GM23338 (cell line): ENCODE results near the gene ARFGEF2. TPM values are rescaled to one million over a fixed set of nuclear protein-coding genes. Genes with fewer than 3 reads are reported as not detected.
A peak's percentile ranks its signal among the peaks of the same experiment; 100 is the strongest.

Source experiments
- ATAC-seq: fragments of 200-7000 bp; cut with Tn5 transposase; 3 replicates; pipeline ENCODE4 v1.9.1; 2020
- DNase-seq: peaks from one replicate; pipeline ENCODE4 v3.0.0-alpha.2; 2015; ENCODE audit warnings: low spot score
- H2AFZ ChIP-seq: fragments of 200-600 bp; sonication (generic); 2 replicates; pipeline ENCODE4 v1.8.0; 2016; ENCODE audit warnings: antibody characterized with exemption, mild to moderate bottlenecking, moderate library complexity
- H3F3A ChIP-seq: fragments of 200-600 bp; sonication (generic); replicated peaks from 2 replicates; pipeline ENCODE4 v1.8.0; 2017; ENCODE audit warnings: antibody characterized with exemption, mixed run types, low read depth
- H3K27ac ChIP-seq: fragments of 200-600 bp; sonication (generic); 2 replicates; pipeline ENCODE4 v1.6.1; 2016; ENCODE audit warnings: low read depth
- H3K27me3 ChIP-seq: fragments of 200-600 bp; sonication (generic); 2 replicates; pipeline ENCODE4 v1.8.0; 2016; ENCODE audit warnings: mild to moderate bottlenecking, mixed run types, moderate library complexity; ENCODE audit not compliant: insufficient read depth
- H3K36me3 ChIP-seq: fragments of 200-600 bp; sonication (generic); 2 replicates; pipeline ENCODE4 v1.8.0; 2016; ENCODE audit warnings: mild to moderate bottlenecking; ENCODE audit not compliant: insufficient read depth
- H3K4me1 ChIP-seq: fragments of 200-600 bp; sonication (generic); 2 replicates; pipeline ENCODE4 v1.8.0; 2016; ENCODE audit warnings: mild to moderate bottlenecking, moderate library complexity; ENCODE audit not compliant: insufficient read depth
- H3K4me2 ChIP-seq: fragments of 200-600 bp; sonication (generic); 2 replicates; pipeline ENCODE4 v1.7.1; 2017; ENCODE audit warnings: mixed run types
- H3K4me3 ChIP-seq: fragments of 200-600 bp; sonication (generic); 2 replicates; pipeline ENCODE4 v1.6.1; 2016; ENCODE audit warnings: mixed run types
- H3K79me2 ChIP-seq: fragments of 200-600 bp; sonication (generic); replicated peaks from 2 replicates; pipeline ENCODE4 v1.8.0; 2017; ENCODE audit warnings: mild to moderate bottlenecking; ENCODE audit not compliant: insufficient read depth
- H3K9me2 ChIP-seq: fragments of 200-600 bp; sonication (generic); 2 replicates; pipeline ENCODE4 v1.8.0; 2017; ENCODE audit not compliant: insufficient read depth
- H4K20me1 ChIP-seq: fragments of 200-600 bp; sonication (generic); replicated peaks from 2 replicates; pipeline ENCODE4 v1.8.0; 2017; ENCODE audit warnings: mild to moderate bottlenecking; ENCODE audit not compliant: insufficient read depth
- H3K27ac Mint-ChIP-seq: 2 replicates; pipeline ENCODE4 v1.8.0; 2020; ENCODE audit warnings: inconsistent platforms, mild to moderate bottlenecking, moderate library complexity, mixed read lengths
- H3K27me3 Mint-ChIP-seq: 3 replicates; pipeline ENCODE4 v1.8.0; 2022; ENCODE audit warnings: low read depth, mild to moderate bottlenecking, moderate library complexity, mixed read lengths, inconsistent platforms; ENCODE audit not compliant: insufficient read depth, poor library complexity
- H3K36me3 Mint-ChIP-seq: 3 replicates; pipeline ENCODE4 v1.8.0; 2021; ENCODE audit warnings: low read depth, mild to moderate bottlenecking, inconsistent platforms, moderate library complexity, mixed read lengths
- H3K4me1 Mint-ChIP-seq: 3 replicates; pipeline ENCODE4 v1.8.0; 2020; ENCODE audit warnings: mild to moderate bottlenecking, inconsistent platforms, mixed read lengths
- H3K4me3 Mint-ChIP-seq: 3 replicates; pipeline ENCODE4 v1.8.0; 2021; ENCODE audit warnings: moderate library complexity, mild to moderate bottlenecking, inconsistent platforms, mixed read lengths
- H3K9me3 Mint-ChIP-seq: 3 replicates; pipeline ENCODE4 v1.8.0; 2020; ENCODE audit warnings: moderate library complexity, mild to moderate bottlenecking, inconsistent platforms, mixed read lengths
- CREB1 ChIP-seq: fragments of 250-450 bp; sonication (Bioruptor Pico); IDR thresholded peaks from 2 replicates; pipeline ENCODE4 v1.5.0; 2020; ENCODE audit warnings: low read depth, mild to moderate bottlenecking, moderate library complexity
- CTCF ChIP-seq, 2 experiments: fragments of 200-600 bp in 1 of 2; sonication (generic) in 1 of 2; conservative IDR thresholded peaks; 2 replicates each; pipeline versions ENCODE4 v1.5.1 to v1.6.1; 2016 to 2017; ENCODE audit warnings: antibody characterized with exemption in 2 of 2, low read depth in 2 of 2, mild to moderate bottlenecking in 2 of 2, moderate library complexity in 1 of 2
- EZH2 ChIP-seq: fragments of 200-600 bp; sonication (generic); IDR thresholded peaks from one replicate; pipeline ENCODE4 v1.8.0; 2017; ENCODE audit warnings: antibody characterized with exemption, mild to moderate bottlenecking, low read depth; ENCODE audit not compliant: unreplicated experiment
- EZH2phosphoT487 ChIP-seq: fragments of 200-600 bp; sonication (generic); IDR thresholded peaks from one replicate; pipeline ENCODE4 v1.8.1; 2018; ENCODE audit warnings: antibody characterized with exemption; ENCODE audit not compliant: unreplicated experiment
- JUNB ChIP-seq: IDR thresholded peaks from one replicate; pipeline ENCODE4 v1.6.1; 2016; ENCODE audit warnings: antibody characterized with exemption; ENCODE audit not compliant: unreplicated experiment
- NANOG ChIP-seq: IDR thresholded peaks from 2 replicates; pipeline ENCODE4 v1.6.1; 2016; ENCODE audit warnings: antibody characterized with exemption, borderline replicate concordance
- POLR2AphosphoS5 ChIP-seq: IDR thresholded peaks from 2 replicates; pipeline ENCODE4 v1.6.1; 2016; ENCODE audit warnings: antibody characterized with exemption, low read depth
- STAT1 ChIP-seq: IDR thresholded peaks from one replicate; pipeline ENCODE4 v1.6.1; 2016; ENCODE audit warnings: antibody characterized with exemption; ENCODE audit not compliant: unreplicated experiment
- ZNF114 ChIP-seq: fragments of 250-450 bp; sonication (Bioruptor Pico); IDR thresholded peaks from 2 replicates; pipeline ENCODE4 v1.5.0; 2020; ENCODE audit warnings: mild to moderate bottlenecking, moderate library complexity
- ZNF462 ChIP-seq: fragments of 250-450 bp; sonication (Bioruptor Pico); IDR thresholded peaks from 2 replicates; pipeline ENCODE4 v1.5.0; 2020; ENCODE audit warnings: mild to moderate bottlenecking, moderate library complexity
- polyA plus RNA-seq: library from polyadenylated mRNA; unstranded; fragments of >200 nt; fragmentation: Nextera tagmentation; extraction: Ambion mirVana; gene quantifications from 2 replicates; pipeline ENCODE4 v1.2.1, GENCODE V29; 2016
- total RNA-seq: library from RNA; depleted of rRNA; stranded (reverse); fragments of >200 nt; shearing (Covaris generic); gene quantifications from 2 replicates; pipeline ENCODE4 v1.2.3, GENCODE V29; 2014
- TF ChIP-seq, protein P1 (sequence below): IDR thresholded peaks from 2 replicates; pipeline ENCODE4 v1.6.1; 2016; ENCODE audit warnings: antibody characterized with exemption

ARFGEF2 gene
- total and polyA plus RNA-seq, 2 experiments from 2014 or later, result 7.2 to 25.5 TPM

GRCh38 chr20:48903705-48904104, 17.8 kb upstream of the ARFGEF2 start (continued):
- TF ChIP-seq, protein P1, sequence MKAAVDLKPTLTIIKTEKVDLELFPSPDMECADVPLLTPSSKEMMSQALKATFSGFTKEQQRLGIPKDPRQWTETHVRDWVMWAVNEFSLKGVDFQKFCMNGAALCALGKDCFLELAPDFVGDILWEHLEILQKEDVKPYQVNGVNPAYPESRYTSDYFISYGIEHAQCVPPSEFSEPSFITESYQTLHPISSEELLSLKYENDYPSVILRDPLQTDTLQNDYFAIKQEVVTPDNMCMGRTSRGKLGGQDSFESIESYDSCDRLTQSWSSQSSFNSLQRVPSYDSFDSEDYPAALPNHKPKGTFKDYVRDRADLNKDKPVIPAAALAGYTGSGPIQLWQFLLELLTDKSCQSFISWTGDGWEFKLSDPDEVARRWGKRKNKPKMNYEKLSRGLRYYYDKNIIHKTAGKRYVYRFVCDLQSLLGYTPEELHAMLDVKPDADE, result no peak
- no peak for TF ChIP-seq NANOG
- no peak for TF ChIP-seq STAT1
- TF ChIP-seq ZNF114, result no peak
- TF ChIP-seq EZH2phosphoT487, result no peak
- no peak for TF ChIP-seq EZH2
- TF ChIP-seq JUNB, result no peak

DNA sequence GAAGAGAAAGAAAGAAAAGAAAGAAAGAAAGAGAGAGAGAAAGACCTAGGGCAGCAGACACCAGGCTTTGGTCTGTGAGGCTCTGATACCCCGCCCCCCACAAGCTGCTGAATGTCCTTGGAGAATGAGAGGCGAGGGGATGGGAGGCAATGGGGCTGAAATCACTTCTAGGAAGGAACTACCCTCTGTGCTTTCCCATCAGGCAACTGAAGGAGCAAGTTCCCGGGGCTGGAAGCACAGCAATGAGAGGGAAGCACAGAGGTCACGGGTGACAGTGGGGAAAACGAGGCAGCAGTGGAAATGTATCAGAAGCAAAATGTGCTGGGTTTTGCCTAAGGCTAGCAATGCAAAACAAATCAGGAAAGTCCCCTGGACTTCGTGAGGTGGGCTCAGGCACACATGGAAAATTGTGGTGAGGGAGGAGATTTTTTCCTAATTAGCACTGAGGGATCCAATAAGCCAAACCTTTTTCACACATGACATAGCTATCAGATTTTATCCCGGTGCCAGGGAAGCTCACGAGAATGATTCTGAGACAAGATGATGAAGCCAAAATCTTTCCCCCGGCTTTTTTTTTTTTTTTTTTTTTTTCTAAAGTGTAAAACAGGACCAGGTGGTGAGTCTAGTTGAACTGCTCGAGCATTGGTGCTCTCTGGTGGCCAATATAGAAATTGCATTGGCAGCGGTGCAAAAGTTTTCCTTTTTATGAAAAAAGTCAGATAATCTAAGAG, 16.8 kb upstream of the ARFGEF2 start:
- Mint-ChIP-seq H3K4me1 (peaks cover 8% of the 10 kb centered on the region), H3K36me3 (no peaks in the 10 kb centered on the region), H3K27ac (0 out of 2 replicates have a peak overlapping the region, but pooled peaks have one; percentile 46), H3K27me3 (peaks cover 13% of the 10 kb centered on the region), H3K4me3 (peak overlapping the region; percentile 62), H3K9me3 (peaks cover 9% of the 10 kb centered on the region)
- Histone ChIP-seq H3K27ac (no peak overlapping the region), H3K4me3 (0 out of 2 replicates have a peak overlapping the region, but pooled peaks have one; percentile 36), H3K36me3 (no peaks in the 10 kb centered on the region), H3K27me3 (no peaks in the 10 kb centered on the region), H3K9me2 (no peaks in the 10 kb centered on the region), H3K79me2 (no peaks in the 10 kb centered on the region), H4K20me1 (no peaks in the 10 kb centered on the region), H3K4me2 (peak overlapping the region; percentile 59), H3K4me1 (peaks cover 6% of the 10 kb centered on the region; the same call in 1 of the 2 replicates), H2AFZ (peak overlapping the region; percentile 91), H3F3A (no peaks in the 10 kb centered on the region)
- DNase-seq (peak; percentile 82), ATAC-seq (peak; percentile 95)
- TF ChIP-seq CTCF (conservative IDR thresholded peaks at IDR 0.05; ENCODE audit: low read depth in 2 of 2), result peak; percentile 79 to 83
- no peak for TF ChIP-seq POLR2AphosphoS5

DNA sequence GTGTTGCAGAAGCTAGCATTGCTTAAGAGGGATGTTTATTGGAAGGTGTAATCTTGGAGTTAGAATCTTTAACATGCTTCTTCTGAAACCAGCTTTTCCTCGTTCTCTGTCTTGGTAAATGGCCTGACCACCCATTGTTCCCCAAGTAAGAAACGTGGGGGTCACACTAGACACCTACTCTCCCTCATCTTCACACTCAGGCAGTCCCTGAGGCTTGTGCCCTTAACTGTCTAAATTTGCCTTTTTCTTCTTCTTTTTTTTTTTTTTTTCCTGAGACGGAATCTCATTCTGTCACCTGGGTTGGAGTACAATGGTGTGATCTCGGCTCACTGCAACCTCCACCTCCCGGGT, 16.2 kb upstream of the ARFGEF2 start:
- Mint-ChIP-seq H3K36me3 (no peaks in the 10 kb centered on the region), H3K4me1 (peaks cover 8% of the 10 kb centered on the region), H3K27ac (no peak overlapping the region), H3K27me3 (peaks cover 15% of the 10 kb centered on the region), H3K9me3 (peaks cover 14% of the 10 kb centered on the region), H3K4me3 (no peak overlapping the region)
- H3F3A ChIP-seq, result no peaks in the 10 kb centered on the region
- no peak overlapping the region for H3K4me3 ChIP-seq
- H3K9me2 ChIP-seq, result no peaks in the 10 kb centered on the region
- DNase-seq (no peak), ATAC-seq (no peak)
- H3K4me2 ChIP-seq, result no peak overlapping the region
- no peaks in the 10 kb centered on the region for H4K20me1 ChIP-seq
- no peaks in the 10 kb centered on the region for H3K27me3 ChIP-seq
- peaks cover 6% of the 10 kb centered on the region; the same call in 1 of the 2 replicates for H3K4me1 ChIP-seq
- no peaks in the 10 kb centered on the region for H3K79me2 ChIP-seq
- no peak overlapping the region for H2AFZ ChIP-seq
- no peak overlapping the region for H3K27ac ChIP-seq
- no peaks in the 10 kb centered on the region for H3K36me3 ChIP-seq
- TF ChIP-seq POLR2AphosphoS5 (no peak), NANOG (no peak), ZNF462 (CRISPR knock-in tag) (no peak), STAT1 (no peak), EZH2phosphoT487 (no peak), EZH2 (no peak), CREB1 (CRISPR knock-in tag) (no peak)
